GM19438 (cell line): ENCODE measurements around the gene PCBD1.
"Not testable (repeated sequence)": the region's sequence is repeated elsewhere in the genome, so short reads cannot be mapped to it uniquely, and the experiment has no call there.

ENCODE experiments used
- ATAC-seq: cut with Tn5 transposase; IDR thresholded peaks from one replicate; pipeline ENCODE4 v1.9.1; 2021; ENCODE audit warnings: low read depth; ENCODE audit not compliant: unreplicated experiment

PCBD1 gene

DNA sequence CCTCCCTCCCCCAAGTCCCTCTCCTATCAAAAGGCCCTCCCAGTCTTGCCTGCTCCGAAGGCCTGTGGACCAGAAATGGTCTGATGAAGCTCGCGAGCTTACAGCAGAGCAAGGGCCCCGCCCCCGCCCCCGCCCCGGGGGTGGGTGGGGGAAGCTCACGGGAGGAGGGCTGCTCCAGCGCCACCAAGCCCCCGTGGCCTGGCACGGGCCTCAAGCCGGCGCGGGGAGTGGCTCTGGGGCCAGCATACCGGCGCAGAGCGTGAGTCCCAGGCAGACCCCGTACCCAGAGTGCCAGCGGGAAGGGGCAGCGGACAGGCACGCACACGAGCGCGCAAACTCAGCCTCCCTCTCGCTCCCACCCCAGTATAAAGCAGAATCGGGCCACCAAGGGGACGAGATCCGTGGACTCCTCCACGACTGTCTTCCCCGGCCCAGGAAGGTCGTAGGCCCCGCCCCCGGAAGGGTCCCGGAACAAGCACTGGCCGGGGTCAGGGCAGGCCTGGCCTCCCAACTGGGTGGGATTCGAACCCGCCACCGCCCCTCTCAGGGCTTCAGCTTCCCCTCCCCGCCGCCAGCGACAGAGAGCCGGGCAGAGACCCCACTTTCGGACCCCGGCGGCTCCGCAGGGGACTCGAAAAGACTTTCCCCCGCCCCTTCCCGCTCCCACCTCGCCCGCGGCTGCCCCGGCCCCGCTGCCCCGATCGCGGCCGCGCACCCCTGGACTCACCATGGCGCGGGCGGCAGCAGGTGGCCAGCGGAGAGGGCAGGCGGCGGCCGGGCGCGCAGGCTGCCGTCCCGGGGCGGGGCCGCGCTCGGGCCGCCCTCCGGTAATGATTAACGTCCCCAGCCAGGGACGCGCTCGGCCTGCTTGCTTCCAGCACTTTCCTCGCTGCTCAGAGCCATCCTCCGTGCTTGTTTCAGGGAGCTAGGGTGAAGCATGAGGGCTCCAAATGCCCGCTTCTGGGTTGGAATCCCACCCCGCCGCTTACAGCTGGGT, at the start of gene PCBD1:
Gene PCBD1 (minus strand): TSS at position 762 of the 997 bp plus-strand sequence. CDS start 32 bp downstream, at position 730.
- peak; percentile 88 for ATAC-seq

DNA sequence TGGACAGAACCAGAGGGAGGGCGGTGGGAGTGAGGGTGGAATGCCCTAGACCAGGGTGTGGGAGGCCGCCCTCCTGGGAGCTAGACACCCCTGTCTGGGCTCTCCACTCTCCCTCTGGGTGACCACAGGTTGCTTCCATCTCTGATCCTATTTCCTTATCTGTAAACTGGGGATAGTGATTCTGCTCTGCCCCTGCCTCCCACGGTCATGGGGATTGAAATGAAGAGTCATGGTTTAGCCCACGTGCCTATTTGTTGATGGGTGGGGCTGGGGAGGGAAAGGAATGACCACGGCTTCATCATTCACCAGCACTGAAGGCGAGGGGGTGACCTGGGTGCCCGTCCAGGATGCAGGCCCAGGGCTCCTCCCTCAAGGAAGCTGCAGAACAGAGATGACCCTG, 49.3 kb upstream of the PCBD1 start:
- ATAC-seq = no peak

DNA sequence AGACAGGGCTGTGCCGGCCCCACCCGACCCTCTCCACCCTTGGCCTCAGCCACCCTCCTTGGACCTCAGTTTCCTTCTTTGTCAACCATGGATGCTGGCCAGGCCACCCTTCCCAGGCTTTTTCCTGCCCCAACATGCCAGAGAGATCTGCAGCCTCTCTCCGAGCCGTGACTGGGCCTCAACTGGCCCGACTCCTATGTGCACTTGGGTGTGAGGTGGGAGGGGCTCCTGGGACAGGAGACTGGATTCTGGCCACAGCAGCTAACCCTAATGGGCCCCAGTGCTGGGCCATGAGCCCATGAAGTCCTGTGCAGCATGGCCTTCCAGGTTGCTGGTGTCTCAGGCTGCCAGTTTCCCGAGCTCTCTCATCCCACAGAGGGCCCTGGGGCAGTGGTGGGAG, 47.7 kb upstream of the PCBD1 start:
- ATAC-seq = no peak

DNA sequence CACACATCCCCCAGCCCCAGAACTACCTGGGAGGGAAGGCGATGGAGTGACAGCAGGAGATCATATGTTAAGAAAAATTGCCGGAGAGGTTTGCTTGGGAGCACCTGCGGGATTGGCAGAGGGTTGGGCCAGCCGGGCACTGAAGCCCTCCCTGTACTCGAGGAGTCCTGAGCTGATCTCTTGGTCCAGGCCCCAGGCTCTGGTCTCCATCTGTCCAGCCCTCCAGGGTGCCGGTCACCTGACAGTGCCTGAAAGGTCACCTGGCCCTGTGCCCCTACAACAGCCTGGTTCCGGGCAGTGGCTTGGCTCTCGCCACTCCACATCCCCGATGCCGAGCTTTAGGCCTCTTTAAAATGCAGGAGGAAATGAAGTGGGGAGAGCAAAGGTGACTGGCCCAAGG, 47.3 kb upstream of the PCBD1 start:
- ATAC-seq = no peak

DNA sequence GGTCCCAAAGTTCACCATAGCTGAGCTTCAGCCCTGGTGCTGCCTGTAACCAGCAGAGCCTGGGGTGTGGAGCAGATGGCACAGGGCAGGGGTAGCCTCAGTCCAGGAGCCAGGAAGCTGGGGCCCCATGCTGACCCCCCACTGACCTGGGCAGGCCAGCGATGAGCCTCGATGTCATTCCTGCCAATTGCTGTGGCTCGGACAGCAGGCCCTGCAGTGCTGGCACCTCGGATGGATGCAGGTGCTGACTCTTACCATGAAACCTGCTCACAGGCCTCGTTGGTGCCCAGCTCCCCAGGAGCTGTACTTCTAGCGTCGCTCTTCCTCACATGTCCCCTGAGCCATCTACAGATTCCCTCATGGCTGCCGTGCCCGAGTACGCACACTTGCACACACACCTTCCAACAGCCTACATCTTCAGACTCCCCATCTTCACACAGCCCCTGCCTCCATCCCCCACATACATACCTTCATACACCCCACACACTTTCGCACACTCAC, 46.8 kb upstream of the PCBD1 start:
- ATAC-seq = no peak

DNA sequence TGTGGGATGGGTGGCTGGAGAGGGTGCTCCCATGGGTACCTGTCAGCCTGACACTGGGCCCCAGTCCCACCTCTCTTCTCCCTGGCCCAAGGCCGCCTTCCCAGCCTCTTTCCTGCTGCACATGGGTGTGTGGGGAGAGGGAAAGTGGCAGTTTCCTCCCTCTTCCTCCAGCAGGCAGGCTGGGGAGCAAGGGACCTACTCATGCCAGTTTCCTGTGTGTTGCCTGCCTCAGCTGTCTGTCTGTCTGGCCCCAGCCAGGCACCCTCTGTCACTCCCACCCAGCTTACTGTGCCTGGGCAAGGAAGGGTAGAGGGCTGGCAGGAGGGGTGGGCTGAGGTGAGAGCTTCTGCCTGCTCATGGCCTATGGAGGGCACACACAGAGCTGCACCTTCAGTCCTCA, 46.3 kb upstream of the PCBD1 start:
- no peak for ATAC-seq

DNA sequence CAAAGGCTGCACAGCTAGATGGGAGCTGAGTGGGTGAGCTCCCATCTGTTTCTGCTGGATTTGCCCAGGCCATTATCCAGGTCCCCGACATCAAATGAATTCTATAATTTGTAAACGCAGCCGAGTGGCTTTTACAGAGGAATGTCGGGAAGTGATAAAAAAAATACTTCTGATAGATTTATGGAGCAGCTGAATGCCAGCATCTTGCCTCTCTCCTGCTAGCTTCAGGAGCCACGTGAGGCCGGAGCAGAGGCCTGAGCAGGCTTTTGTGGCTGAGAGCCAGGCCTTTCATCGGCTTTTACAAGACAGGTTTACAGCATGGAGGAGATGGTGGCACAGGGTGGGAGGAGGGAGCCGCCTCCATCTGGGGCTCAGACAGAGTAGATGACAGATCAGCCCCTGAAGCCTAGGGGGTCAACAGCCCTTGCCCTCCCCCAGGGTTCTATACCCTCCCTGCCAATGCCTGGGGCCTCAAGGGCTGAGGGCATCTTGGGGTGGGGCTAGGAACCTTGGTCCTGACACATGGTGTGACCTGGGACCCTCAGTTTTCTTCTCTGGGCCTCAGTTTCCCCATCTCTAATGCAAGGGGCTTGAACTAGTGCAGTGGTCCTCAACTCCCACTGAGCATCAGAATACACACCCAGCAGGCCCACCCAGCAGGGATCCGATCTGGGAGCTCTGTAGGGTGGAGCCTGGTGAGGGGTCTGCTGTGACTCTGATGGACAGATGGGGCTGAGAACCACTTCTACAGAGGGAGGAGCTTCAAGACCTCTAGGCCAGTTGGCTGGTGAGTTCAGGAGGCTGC, 44.2 kb upstream of the PCBD1 start:
- ATAC-seq = no peak

DNA sequence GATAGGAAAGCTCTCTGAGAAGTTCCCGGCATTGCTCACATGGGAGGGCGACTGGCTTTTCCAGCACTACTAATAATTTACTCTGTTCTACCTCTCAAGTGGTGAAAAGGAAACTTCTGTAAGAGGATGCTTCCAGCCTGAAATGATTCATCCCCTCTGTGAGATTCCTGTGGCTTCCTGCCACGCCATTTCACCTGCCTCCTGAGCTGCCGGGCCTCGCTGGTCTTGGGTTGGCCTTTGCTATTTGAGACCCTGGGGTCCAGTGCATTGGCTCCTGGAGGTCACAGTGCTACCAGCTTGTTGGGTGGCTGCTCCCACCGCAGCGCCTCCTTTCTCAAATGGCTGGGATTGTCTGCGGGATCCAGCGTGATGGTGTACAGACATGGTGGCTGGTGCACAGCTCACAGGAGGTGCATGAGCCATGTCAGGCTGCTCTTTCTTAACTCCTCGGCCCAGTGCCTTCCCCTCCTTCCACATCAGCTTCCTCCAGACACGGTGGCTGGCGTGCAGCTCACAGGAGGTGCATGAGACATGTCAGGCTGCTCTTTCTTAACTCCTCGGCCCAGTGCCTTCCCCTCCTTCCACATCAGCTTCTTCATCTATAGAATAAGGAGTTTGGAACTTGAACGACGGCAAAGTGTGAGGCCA, 42.9 kb upstream of the PCBD1 start:
- no peak for ATAC-seq

DNA sequence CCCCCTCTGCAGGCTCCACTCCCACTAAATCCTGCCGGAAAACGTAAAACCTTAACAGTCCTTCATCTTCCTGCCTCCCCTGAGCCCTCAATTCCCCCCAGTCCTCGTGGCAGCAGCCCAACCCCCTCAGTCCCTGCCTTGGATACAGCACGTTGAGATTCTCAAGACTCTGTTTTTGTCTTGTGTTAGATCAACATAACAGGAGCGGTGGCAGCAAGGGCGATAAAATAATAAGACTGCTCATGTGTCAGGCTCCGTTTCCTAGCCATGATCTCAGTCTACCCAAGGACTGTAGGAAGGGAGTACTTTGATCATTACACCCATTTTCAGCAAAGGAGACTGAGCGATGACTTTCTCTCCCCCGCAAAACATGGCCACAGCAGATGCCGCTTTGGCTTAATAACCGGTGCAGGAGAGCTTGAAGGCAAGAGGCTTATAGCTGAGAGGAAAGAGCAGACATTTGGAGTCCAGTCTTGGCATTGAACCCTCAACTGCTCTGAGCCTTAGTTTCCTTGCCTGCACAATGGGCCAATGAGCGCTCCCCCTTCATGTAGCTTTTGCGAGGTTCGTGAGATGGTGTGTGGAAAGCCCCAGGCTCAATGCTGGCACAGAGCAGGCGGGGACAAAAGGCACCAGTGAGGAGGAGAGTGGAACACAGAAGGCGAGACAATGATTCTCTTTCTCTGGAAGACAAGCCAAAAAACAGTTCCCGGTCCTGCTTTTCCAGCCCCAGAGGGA, 42.1 kb upstream of the PCBD1 start:
- ATAC-seq = no peak

DNA sequence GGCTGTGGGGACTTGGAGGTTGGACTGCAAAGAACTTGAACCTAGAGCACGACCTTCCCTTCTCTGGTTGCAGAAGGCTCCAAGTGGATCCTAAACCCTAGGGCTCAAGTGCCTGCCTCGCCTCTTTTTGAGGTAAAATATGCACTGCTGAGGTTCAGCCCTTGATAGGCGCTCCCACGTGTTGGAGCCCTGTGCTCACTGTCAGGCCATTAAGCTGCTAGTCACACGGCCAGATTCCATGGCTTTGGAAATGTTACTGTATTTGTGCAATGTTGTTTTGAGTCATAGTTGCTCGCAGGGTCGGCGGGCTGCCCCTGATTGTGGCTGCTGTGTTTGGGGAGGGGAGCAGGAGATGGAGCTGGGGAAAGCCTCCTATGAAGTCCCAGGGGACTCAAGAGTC, 39.8 kb upstream of the PCBD1 start:
- ATAC-seq = no peak

DNA sequence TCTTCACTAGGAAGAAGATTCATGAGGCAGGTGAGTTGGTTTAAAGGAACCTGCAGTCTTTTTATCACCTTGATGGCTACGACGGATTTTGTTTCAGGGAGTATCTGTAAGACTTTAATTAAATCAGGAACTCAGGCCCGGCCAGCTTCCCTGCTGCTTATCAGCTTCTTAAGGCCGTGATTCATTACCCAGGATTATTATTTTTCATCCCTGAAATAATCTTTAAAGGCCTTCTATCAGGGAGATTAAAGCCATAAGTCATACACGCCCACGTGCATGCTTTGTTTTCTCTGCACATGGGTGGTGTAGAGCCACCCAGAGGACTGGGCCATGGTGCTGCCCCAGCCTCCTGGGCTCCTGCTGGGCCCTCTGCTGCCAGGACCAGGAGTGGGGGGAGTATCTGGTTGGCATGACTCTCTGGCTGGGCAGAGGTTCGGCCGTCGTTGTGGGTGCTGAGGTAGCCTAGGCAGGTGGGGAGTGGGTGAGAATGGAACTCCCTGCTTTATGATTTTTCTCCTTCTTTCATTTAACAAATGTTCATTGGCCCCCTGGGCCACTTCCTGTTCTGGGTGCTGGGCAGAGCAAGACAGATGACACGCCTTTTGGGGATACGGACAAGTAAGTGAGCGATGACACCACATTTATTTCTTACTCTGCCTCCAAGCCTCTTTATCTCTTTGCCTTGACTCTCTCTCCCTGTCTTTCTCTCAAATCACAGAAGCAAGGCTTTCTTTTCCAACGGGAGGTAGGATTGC, 39.0 kb upstream of the PCBD1 start:
- no peak for ATAC-seq

DNA sequence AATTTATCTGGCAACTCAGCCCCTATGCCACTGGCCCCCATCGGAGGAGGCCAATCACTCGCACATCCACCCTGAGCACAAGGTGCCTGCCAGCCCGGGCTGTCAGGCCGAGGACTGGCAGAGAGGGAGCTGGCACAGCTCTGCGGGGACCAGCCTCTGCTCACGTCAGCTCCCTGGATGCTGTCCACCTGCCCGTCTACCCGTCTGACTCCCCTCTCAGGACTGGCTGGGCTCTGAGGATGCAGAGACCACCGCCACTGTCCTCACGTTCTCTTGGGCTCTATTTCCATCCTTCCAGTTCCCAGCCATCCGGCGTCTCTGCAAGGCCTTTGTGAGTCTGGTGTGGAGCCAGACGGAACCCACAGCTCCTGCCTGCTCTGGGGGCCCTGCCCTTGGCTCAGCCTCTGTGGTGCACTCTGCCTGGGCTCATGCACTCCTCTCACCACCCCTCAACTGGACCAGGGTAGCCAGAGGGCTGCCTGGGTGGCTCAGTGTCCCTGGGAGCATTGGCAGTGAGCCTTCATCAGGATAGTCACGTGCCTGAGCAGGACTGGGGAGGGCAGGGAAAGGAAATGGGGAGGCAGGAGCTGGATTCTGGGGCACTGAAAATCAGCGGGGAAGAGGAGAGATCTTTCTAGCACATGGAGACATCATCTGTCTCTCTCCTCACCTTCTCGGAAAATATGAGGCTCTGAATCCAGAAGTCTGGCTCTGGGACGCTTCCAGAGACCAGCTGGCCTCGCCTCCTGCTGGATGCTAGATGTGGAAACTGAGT, 38.0 kb upstream of the PCBD1 start:
- ATAC-seq = no peak

DNA sequence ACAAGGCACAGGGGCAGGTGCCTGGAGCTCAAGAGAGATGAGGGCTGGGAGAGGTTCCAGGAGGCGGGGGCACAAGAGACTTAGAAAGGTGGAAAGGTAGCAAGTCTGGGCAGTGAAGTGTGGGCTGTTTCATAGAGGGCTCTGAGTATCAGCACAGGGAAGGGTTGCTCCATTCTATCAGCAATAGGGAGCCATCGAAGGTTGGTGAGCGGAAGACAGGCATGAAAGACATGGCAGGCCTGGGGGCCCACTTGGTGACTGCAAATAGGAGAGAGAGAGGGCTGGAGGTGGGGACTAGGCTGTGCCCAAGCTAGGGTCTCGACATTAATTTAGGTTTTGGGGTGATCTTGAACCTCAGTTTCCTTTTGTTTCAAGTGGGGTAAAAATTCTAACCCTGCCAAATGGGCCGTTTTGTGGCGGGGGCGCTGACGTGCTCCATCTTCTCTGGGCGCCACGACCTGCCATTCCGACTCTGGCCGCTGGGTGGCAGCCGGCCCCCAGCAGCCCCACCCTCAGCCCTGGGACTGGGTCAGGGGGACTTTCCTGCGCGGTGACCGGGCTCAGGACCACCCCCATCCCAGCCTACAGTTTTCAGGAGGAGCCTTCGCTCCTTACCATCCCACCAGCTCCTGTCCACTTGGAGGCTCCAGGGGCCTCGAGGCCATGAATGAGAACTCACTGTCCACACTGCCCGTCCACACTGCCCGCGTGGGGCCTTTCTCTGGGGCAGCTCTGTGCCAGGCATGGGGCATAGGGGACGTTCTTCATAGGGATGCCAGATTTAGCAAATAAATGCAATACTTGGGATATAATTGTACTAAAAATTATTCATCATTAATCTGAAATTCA, 37.2 kb upstream of the PCBD1 start:
- ATAC-seq = no peak

DNA sequence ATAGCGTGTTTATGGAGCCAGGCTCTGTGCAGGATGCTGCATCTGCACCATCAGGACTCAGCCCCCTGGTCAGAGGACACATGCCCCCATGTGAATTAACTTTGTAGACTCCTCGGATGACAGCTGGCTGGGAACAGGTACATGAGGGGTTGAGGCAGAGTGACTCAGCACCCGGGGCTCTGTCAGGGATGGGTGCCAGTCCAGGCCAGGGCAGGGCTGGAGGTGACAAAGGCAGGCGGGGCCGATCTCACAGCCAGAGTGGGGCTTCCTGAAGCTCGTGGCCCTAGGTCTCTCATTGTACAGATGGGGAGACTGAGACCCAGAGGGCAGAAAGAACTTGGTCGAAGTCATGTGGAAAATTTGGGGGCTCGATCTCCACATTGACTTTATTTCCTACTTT, 35.3 kb upstream of the PCBD1 start:
- no peak for ATAC-seq

DNA sequence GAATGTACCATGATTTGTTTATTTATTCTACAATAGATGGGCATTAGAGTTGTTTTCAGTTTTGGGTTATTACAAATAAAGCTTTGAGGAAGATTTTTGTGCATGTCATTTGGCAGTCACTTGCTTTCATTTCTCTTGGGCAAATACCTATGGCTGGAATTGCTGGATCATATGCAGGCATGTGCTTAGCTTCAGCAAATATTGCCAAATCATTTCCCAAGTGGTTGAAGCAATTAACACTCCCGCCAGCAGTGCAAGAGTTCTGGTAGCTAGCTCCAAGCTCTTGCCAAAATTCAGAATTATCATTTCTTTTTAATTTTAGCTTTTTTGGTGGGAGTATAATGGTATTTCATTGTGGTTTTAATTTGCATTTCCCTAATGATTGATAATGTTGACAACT, 32.9 kb upstream of the PCBD1 start:
- no peak for ATAC-seq

DNA sequence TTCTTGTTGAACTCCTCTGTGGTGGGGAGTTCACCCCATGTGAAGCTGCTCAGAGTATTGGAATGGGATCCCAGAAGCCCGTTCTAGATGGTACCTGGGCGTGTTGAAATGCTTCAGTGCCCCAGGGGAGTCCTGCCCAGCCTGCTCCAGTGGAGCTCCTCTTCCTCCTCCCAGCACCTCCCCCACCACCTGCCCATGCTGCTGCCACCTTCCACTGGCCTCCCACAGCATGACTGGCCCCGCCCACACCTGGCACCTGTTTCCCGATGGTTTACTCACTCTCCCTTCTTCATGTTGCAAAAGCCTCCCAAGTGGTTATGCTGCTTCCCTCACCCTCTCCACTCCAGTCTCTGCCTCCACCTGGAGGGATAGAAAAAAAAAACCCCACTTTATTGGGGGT, 32.2 kb upstream of the PCBD1 start:
- ATAC-seq = no peak

DNA sequence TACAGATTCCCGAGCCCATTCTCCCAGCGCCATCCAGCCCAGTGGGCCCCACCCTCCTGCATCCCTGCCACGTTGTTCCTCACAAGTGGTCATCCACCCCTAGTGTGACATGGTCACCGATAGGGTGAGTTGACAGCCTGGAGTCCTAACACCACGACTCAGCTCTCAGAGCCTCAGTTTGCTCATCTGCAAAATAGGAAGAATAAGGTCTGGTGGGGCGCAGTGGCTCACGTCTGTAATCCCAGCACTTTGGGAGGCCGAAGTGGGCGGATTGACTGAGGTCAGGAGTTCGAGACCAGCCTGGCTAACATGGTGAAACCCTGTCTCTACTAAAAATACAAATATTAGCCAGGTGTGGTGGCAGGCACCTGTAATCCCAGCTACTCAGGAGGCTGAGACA, 31.5 kb upstream of the PCBD1 start:
- not testable (repeated sequence) for ATAC-seq
